NCI-H526 (cell line): Measurements from ENCODE around the gene CEP164.
"Not testable (repeated sequence)": the region's sequence is repeated elsewhere in the genome, so short reads cannot be mapped to it uniquely, and the experiment has no call there.

ENCODE experiments used
- DNase-seq, 2 experiments: peaks; one replicate each; lab custom pipeline; 2025; lab: John Stamatoyannopoulos, UW

CEP164 gene

DNA sequence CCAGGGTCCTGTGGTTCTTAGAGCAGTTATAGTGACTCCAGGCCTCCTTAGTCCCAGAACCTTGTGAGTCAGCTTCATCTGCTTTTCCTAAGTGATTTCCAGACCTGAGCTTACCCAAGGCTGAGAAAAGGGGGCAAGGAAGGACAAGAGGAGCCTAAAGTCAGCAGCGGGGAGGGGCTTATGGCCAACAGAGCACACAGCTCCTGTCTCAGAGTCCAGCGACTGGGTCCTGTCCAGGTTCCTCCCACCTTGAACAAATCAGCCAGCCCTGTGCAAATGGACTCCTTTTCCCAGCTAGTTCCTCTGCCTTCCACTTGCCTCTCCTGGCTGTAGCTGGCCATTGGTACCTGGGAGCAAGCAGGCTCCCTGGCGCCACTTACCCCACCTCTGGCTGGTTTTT is 22.5 kb upstream of the CEP164 start:
- no peak for DNase-seq

DNA sequence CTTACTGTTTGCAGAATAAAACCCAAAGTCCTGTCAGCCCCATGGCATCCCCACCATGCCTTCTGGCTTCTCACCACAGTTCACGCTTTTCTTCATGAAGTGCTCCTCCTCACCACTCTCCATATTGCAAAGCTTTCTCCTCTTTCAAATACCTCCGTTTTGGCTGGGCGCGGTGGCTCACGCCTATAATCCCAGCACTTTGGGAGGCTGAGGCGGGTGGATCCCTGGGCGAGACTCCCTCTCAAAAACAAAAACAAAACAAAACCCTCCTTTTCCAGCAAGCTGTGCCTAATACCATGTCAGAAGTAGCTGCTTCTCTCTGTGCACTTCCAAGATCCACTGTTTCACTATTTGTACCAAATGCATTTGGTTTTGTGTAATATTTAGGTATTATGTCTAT is 18.3 kb upstream of the CEP164 start:
- DNase-seq: no peak

DNA sequence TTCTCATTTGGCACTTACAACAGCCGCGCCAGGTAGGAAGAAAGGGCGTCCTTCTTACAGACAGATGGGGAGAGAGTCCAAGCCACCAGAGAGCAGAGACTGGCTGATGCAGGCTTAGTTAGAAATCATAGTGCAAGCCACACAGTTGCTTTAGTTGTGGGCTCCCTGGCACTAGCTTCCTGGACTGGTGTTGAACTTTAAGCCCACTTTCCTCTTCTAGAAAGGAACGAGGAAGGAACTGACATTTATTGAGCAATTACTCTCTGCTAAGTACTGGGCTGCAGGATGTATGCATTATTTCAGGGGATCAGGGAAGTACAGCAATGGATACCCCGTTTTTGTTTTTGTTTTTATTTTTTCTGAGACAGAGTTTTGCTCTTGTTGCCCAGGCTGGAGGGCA is 14.6 kb upstream of the CEP164 start:
- DNase-seq: no peak

DNA sequence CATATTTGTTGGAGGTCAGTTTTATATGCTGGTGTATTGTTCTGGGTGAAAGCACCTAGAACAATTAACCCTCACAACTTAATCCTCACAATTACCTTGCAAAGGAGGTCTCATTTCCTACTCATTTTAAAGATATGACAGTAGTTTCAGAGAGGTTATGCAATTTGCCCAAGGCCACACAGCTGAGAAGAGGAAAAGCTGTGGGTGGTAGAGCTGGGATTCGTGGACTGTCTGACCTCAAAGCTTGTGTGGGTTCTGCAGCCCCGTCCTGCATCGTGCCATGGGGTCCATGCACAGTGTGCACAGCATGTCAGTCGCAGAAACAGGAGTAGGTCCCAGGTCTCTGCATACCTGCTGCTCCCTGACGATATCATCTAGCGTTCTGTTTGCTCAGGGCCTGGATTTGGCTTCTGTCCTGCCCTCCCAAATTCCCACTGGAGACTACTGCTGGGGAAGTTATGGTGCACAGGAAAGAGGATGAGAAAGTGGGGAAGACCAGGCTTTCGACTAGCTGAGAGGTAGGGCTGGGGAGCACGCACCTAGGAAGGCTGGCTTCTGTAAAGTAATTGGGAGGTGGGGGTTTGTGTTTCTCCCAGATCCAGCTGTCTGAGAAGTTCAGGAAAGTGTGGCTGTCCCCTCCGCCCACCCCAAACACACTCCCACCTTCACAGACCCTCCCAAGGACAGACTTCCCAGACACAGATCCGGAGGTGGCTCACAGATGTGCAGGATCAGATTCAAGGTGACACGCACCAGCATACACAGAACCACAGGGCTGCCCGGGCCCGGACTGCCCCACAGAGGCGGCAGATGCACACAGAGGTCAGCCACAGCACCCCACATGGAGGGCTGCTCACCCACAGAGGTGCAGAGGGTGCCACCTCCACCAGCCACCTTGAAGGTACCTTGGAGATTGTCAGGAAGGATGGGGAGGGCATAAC is 13.6 kb upstream of the CEP164 start:
- DNase-seq: no peak

DNA sequence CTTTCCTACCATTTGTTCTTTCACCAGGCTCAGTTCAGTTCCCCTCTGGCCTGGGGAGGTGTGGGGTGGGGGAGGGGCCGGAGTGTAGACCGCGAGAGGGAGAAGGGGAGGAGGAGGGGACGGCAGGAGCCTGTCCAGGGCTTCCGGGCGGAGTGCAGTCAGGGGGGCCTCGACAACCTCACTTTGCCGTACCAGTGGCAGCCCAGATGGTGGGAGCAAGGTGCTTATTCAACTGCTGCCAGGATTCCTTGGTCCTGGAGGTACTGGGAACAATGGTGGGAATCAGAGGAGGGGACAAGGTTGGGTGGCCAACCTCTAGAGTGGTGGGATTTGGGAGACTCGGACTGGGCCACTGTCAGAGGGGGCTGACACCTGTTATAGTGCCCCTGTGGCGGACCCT is 12.8 kb upstream of the CEP164 start:
- DNase-seq: peak in 1 of 2 experiments; percentile 56

DNA sequence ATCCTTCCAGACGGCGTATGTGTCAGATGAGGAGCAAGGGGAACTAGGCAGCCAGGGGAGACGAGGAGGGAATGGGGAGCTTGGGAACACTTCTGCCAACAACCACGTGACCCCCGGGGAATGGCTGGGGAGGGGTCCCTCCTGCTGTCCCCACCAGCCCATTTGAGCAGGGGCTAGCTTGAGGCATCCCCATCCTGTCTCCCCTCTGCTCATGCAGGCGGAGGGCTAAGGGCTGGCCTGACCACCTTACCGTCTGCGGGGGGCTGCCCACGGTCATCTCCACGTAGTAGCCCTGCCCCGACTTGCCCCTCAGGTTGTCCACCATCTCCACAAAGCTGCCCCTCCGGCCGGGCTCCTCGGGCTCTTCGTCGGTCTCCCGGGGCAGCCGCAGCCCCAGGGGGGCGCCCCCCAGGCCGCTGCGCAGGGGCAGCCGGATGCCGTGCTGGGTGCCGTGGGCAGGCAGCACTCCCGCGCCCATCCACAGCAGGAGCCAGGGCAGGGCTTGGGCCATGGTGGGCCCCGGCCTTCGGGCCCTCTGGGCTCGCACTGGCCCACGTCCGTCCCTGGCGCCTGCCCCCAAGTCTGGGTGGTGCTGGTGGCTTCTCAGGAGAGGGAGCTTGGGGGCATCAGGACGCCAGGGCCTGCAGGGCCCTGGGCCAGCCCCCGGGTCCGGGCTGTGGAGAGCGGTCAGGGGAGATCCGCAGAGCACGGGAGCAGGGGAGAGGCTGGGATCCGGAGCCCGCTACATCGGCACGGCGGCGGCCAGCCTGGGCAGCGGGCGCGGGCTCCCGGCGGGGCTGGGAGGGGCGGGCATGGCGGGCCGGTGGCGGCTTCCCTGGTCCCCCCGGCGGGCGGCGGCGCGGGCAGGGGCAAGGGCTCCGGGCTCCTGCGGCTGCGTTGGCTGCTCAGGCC is 12.1 kb upstream of the CEP164 start:
- DNase-seq: peak in 1 of 2 experiments; percentile 78

DNA sequence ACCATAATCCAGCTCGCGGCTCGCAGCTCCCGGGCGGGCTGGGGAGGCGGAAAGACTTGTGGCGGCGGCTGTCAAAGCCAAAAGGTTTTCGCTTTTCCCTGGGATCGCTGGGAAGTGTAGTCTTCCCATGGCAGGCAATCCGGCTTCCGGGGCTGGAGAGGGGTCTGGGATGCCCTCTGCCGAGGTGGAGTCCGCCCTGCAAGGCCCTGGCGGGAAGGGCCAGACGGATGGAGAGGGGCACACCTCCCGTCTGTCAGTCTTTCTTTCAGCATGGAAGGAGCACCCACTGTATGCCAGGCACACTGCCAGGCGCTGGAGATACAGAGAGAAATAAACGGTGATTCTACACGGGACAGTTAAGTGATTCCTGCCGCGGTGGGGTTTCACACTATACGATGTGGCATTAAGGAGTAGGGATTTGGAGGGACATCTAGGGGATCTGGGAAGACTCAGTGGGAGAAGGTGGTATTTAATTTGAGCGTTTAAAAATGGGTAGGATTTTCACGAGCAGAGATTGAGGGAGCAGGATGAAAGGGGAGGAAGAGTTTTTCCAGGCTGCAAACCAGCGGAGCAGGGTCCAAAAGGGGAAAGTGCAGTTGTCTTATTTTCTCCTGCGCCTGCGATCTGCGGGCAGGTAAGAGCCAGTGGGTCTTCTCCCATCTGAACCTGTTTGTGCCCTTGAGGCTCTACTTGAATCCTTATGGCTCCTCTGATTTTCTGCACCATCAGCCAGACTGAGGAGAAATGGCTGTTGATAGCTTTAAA is 11.3 kb upstream of the CEP164 start, which contains the start of gene BACE1:
Gene BACE1 (minus strand): TSS at position 60 of the 765 bp plus-strand sequence. CDS start 461 bp downstream, outside the sequence.
- peak; percentile 93 to 99 for DNase-seq

DNA sequence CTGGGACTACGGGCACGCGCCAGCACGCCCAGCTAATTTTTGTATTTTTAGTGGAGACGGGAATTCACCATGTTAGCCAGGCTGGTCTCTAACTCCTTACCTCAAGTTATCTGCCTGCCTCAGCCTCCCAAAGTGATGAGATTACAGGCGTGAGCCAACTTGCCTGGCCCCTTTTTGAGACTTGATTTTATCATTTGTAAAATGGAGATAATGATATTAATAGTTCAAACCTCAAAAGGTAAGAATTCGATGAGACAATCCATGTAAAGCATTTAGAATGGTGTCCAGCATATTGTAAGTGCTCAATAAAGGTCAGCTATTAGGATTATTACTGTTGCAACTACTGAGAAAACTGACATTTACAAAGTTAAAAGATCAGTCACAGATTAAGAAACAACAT is 8.9 kb upstream of the CEP164 start:
- no peak for DNase-seq

DNA sequence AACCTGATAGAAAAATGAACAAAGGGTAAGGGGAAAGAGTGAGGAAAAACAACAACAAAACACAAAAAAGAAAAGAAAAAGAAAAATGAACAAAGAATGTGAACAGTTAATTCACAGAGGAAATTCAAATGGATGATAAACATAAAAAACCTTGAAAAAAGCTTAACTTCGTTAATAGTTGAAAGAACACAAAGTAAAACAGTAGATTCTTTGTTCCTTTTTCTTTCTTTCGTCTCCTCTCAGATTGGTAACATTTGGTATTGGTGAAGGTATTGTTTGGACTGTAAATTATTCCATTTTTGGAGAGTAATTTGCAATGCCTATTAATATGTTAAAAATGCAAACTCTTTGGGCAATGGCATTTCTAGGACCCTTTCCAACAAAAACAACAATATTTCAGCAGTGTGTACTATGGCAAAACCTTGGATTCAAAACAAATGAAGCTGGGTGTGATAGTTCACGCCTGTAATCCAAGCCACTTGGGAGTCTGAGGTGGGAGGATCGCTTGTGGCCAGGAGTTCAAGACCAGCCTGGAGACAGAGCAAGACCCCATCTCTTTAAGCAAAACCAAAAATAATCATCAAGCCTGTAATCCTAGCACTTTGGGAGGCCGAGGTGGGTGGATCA is 8.3 kb upstream of the CEP164 start:
- no peak for DNase-seq

DNA sequence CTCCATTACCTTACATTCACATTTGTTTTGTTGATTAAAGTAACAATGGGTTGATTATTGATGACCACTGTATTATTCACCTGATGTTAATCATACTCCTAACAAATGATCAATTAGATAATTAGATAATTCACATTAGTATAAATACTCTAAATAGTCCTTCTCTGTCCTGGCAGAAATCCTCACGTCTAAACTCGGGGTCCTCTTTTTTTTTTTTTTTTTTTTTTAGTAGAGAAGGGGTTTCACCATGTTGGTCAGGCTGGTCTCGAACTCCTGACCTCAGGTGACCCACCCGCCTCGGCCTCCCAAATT is 443 bp upstream of the CEP164 start:
- not testable (repeated sequence) for DNase-seq

DNA sequence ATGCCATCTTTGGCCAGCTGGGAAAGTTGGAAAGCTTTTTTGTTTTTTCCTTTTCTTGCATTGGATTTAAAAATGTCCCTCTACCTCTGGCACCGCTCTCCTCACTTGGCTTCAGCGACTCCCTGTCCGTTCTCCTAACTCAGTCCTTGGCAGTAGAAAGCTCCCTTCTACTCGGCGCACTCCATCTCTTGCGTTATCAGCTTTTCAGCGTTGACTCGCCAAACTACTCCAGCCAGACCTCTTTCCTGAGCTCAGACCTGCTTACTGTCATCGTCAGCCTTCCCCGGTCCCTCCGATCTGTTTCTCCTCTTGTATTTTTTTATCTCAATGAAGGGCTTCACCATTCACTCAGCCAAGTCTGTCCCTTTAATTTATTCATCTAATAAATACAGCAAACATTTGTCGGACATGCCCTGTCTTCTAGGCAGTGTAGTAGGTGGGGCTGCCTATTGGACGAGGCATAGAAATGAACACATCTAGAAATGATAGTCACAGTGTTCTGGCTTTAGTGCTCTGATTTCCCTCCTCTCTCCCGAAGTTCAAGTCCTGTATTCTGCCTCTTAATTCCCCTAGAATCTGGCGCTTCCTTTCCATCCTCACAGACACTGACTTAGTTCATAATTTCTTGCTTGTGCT is 839 bp downstream of the CEP164 start:
- peak; percentile 71 to 82 for DNase-seq

DNA sequence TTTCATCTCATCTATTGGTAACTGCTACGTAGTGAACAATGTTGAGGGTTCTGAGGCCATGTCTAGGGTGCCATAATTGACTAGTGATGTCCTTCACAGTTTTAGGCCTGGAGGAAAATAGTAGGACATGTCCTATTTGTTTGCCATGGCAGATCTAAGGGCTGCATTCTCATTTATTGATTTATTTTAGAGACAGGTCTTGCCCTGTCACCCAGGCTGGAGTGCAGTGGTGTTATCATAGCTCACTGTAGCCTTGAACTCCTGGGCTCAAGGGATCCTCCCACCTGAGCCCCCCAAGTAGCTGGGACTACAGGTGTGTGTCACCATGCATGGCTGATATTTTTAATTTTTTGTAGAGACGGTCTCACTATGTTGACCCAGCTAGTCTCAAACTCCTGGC is 5.2 kb downstream of the CEP164 start:
- DNase-seq: no peak

DNA sequence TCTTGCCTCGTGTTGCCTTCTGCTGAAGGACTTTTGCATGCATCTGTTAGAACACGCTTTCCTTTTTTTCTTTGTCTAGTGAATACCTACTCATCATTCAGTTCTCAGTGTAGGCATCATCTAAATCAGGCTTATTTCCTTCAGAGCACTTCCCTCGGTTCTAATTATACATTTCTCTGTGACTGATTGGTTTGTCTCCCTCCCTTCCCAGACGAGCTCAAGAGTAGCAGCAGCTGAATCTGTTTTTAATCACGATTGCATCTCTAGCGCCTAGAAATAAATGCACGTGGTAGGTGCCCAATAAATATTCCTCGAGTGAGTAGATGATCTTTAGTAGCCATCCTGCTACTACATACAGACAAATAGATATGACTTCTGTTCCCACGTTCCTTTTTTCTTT is 6.3 kb downstream of the CEP164 start:
- DNase-seq: no peak

DNA sequence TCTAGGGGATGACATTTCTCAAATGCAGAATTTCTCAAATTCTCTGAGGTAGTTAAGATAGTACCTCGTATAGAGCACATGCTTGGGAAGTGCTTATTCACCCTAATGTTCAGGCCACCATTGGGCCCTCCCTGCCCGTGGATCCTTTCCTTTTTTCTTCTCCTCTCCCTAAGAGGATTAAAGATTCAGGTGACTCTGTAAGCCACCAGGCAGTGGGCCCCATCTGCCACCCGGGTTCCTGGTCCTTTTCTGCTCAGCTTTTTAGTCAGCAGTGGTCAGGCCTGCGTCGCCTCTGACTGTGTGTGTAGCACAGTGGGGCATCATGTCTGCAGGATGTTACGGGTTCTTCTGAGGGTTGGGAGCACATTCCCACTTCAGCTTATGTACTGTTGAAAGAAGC is 7.2 kb downstream of the CEP164 start:
- DNase-seq: no peak

DNA sequence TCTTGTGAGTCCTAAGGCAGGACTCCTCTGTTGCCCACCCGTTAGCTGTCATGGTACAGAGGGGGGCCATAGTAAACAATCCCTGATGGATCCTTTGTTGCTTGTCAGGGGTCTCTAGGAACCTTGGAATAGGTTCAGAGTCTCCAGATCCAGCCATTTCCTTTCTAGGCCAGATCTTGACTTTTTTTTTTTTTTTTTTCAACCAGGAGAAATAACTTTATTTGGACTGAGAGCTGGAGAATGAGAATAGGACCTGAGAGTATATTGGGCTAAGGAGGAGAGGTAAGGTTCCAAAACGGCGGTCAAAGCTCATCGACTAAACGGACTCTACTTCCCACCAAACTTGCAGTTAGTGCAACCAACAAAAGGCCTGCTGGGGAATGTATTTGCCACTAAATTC is 7.7 kb downstream of the CEP164 start:
- no peak for DNase-seq

DNA sequence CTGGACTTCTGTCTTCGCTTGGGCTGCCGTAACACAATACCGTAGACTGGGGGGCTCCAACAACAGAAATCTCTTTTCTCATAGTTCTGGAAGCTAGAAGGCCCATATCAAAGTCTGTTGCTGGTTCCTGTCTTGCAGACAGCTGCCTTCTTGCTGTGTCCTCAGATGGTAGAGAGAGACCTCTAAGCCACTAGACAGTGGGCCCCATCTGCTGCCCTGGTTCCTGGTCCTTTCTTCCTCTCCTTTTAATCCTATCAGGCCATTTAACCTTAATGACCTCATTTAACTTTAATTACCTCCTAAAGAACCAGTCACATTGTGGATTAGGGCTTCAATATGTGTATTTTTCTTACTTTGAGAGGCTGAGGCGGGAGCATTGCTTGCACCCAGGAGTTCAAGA is 9.4 kb downstream of the CEP164 start:
- no peak for DNase-seq

DNA sequence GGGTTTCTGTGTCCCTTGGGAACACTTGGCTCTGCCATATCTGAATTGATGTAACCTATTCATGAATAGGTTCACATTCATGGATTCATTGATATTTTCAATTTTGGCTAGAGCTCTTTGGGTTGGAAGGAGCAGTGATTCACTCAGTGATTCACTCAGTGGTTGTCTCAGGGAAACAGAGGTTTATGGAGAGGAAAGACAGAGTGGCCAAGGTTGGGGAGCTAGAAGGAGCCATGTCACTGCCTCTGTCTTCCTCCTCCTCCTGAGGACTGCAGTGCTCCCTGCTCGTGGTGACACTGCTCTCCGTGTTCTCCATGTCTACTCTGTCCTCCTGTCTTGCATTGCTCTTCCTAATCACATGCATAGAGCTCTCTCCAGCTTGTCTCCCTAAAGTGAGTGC is 17.4 kb downstream of the CEP164 start:
- no peak for DNase-seq

DNA sequence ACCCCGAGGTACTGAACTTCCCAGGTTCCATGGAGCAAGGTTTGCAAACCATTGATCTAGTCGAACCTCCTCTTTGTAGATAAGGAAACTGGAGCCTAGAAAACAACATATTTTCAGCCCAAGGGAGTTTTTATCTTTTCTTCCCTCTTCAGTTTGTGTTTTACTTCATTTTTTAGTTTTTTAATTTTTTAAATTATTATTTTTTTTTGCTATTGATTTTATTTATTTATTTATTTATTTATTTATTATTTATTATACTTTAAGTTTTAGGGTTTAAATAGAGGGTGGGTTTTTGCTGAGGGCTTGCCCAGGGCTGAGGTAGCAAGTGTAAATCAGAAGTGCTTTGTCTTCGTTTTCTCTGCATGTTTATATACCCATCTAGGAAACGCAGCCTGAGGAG is 26.9 kb downstream of the CEP164 start:
- DNase-seq: no peak

DNA sequence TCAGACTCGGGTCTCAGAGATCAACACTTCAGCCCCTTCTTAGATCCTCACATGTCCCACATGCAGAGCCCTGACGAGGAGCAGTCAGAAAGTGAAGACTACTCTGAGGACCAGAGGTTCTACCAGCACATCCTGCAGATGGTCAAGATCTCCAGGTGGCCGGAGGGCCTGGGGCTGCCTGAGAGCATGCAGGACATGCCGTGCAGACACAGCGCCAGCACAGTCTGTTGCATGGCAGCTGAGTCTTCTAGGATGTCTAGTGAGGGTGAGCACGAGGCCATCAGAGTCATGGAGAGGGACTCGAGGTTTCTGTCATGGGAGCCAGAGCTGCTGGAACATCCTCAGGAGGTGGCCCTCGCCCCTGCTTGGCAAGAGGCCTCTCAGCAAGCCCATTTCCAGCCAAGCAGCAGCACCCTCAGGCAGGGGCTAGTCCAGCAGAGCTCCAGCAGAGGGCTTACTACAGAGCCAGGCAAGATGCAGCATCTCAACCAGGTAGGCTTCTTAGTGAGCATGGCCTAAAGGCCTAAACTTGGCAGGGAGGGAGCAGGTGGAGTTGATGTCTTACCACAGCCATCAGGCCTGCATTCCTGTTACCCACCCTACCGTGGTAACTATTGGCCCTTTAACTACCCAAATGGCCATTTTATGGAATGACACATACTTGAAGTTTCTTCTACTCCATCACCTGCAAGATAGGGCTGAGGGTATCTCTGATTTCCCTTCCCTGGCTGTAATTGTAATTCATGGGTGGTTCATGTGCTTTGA is 28.7 kb downstream of the CEP164 start:
- DNase-seq: peak in 1 of 2 experiments; percentile 29

DNA sequence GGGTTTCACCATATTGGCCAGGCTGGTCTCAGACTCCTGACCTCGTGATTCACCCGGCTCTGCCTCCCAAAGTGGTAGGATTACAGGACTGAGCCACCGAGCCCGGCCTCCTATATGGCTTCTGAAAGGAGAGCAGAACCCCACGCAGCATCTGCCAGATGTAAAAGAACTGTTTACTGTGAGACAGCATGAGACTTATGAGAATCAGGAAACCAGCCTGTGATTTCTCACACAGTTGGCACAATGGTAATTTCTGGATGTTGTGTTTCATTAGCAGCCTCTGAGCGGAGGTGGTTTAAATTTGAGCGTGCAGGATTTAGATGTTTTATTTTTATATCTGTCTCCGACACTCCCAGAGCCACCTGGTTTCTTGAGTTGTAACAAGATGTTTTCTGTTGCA is 33.8 kb downstream of the CEP164 start:
- no peak for DNase-seq
